Choroid plexus epithelial cell (primary cell): ENCODE data around the gene MTA2.

Experiments used
- DNase-seq: peaks from one replicate; pipeline ENCODE4 v3.0.0-alpha.2; 2010; ENCODE audit warnings: low read depth
- H3K4me3 ChIP-seq: 2 replicates; pipeline ENCODE4 v1.5.1; 2011; ENCODE audit warnings: low read depth, mild to moderate bottlenecking, control low read depth, low read length, moderate library complexity
- TF ChIP-seq, protein P1 (sequence below): conservative IDR thresholded peaks from 2 replicates; pipeline ENCODE4 v1.5.1; 2011; ENCODE audit warnings: low read depth, mild to moderate bottlenecking, control low read depth, inconsistent platforms, low read length, moderate library complexity

The MTA2 gene

DNA sequence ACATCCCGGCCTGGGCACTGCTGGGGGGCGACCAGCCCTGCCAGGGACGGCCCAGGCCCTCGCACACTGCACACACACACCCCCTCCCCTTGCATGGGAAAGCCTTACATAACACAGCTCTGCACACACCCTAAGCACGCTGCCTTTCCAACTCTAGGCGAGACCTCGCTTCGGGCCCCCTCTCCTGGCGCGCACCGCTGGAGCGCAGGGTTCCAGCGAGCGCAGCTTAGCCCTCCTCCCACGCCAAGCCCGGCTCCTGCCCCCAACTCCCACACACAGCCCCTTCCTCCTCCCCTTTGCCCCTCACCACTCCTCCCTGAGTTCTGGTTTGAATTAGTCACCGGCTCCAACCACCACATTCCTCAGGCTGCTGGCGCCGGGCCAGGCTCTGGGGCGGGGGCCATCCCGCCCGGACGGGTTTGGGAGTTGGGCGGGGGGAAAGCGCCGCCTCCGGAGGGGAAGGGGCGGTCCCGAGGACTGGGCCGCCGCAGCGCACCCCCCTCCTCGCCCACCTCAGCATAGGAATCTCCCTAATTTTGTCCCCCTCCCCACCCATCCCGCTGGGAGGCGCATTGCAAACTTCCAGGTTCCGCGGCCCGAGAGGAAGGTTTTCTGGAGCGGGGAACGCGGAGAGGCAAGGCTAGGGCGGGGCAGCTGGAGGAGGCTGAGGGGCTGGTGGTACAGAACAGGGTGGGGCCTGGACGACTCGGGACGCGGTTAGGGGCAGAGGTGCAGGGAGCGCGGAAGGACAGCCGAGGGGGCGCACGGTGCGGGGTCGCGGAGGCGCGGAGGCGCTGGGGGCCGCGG is 56.0 kb downstream of the MTA2 start:
- TF ChIP-seq, protein P1, sequence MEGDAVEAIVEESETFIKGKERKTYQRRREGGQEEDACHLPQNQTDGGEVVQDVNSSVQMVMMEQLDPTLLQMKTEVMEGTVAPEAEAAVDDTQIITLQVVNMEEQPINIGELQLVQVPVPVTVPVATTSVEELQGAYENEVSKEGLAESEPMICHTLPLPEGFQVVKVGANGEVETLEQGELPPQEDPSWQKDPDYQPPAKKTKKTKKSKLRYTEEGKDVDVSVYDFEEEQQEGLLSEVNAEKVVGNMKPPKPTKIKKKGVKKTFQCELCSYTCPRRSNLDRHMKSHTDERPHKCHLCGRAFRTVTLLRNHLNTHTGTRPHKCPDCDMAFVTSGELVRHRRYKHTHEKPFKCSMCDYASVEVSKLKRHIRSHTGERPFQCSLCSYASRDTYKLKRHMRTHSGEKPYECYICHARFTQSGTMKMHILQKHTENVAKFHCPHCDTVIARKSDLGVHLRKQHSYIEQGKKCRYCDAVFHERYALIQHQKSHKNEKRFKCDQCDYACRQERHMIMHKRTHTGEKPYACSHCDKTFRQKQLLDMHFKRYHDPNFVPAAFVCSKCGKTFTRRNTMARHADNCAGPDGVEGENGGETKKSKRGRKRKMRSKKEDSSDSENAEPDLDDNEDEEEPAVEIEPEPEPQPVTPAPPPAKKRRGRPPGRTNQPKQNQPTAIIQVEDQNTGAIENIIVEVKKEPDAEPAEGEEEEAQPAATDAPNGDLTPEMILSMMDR = peak; percentile 23
- peak; percentile 93 for DNase-seq
- peak overlapping the region; percentile 92 for H3K4me3 ChIP-seq

DNA sequence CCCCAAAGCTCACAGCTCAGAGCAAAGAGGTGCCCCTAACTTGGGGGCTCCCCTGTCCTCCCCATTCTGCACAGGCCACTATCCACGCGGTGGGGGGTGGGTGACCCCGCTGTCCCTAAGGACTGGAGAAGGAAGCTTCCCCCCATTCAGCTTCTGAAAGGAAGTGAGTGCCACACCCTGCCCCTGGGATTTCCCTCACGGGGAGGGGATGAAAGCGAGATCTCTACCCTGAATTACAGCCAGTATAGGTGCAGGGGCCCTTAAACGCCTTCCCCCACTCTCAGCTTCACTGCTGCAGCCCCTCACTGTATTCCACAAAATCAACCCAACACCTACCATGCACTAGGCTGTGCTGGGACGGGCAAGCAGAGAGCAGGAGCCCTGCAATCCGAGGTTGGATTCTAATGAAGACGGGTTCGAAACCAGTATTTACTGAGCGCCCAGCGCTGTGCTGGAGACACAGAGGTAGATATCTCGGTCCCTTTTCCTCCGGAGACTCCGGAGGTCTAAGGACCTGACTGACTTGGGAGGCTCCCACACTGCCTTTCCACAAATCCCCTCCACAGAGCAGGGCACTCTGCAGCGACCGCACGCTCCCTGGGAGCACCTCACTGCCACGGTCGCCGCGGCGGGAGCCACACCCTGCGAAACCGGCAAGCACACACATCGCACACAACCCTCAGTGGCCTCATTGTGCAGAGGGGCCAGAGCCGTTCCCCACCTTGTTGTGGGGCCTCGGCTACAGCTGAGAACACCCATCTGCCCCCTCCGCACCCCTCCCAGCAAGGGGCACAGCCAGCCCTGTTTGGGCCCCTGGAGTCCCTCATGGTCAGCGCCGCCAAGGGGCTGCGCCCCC is 56.9 kb downstream of the MTA2 start:
- TF ChIP-seq, protein P1 = no peak
- no peak for DNase-seq
- H3K4me3 ChIP-seq = peak overlapping the region; percentile 92

DNA sequence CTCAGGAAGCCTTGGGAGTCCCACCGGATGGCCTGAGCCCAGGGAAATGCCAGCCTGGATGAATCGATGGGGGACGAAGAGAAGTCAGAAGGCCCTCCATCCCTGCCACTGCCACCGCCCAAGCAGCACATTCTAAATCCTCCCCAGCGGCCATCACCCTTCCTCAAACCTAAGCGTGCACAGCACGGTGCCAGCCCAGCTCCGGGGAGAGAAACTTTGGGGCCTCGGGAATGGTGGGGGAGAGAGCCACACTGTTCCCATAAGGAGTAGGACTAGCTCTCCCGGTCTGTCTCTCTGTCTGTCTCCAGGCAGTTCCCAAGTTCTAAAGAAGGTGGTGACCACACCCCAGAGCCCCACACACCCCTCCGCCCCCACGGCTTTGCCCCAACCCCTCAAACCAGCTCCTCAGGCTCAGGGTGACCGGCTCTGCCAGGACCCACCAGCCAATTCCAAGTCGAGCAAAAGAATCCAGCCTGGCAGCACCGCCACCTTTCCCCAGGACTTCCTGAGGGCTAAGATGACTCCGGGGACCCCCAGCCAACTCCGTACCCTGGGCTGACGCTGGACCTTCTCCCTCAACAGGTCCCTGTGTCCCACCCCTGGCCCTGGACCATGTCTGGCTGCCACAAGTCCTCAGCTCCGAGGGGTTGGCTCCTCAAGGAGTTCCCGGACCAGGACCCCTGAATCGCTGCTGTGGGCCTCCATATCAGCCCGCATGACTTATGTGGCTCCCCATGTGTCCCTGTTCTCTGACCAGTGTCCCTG is 57.8 kb downstream of the MTA2 start:
- DNase-seq = no peak
- TF ChIP-seq, protein P1 = no peak
- peak overlapping the region; percentile 92 for H3K4me3 ChIP-seq
